Activated B cell treated with CpG ODN at 0.5 μM for 24 hours (primary cell): ENCODE results near the gene NCBP3. TPM values are rescaled to one million over a fixed set of nuclear protein-coding genes. Genes with fewer than 3 reads are reported as not detected.

Experiments
- ATAC-seq: fragments of 200-7000 bp; cut with Tn5 transposase; one replicate; pipeline ENCODE4 v1.10.0; 2021; ENCODE audit warnings: low read depth, mild to moderate bottlenecking, moderate library complexity
- CTCF ChIA-PET: fragments of 350-600 bp; sonication (Branson Sonifier 250); formaldehyde crosslinking; loops from one replicate; lab custom pipeline; 2021; ENCODE audit warnings: antibody characterized with exemption; lab: Charles Lee
- POLR2A ChIA-PET: fragments of 350-600 bp; sonication (Branson Sonifier 250); formaldehyde crosslinking; loops from one replicate; lab custom pipeline; 2021; ENCODE audit warnings: antibody characterized with exemption; lab: Charles Lee
- DNase-seq: peaks from one replicate; pipeline ENCODE4 v3.0.0; 2022
- H3K27ac Mint-ChIP-seq: one replicate; pipeline ENCODE4 v1.8.0; 2020; ENCODE audit warnings: mixed read lengths
- H3K27me3 Mint-ChIP-seq: one replicate; pipeline ENCODE4 v1.8.0; 2021; ENCODE audit warnings: mixed read lengths
- H3K36me3 Mint-ChIP-seq: one replicate; pipeline ENCODE4 v1.8.0; 2021; ENCODE audit warnings: low read depth, mixed read lengths
- H3K4me1 Mint-ChIP-seq: one replicate; pipeline ENCODE4 v1.8.0; 2021; ENCODE audit warnings: mixed read lengths
- H3K4me3 Mint-ChIP-seq: one replicate; pipeline ENCODE4 v1.8.0; 2020; ENCODE audit warnings: mild to moderate bottlenecking, mixed read lengths
- H3K9me3 Mint-ChIP-seq: one replicate; pipeline ENCODE4 v1.8.0; 2020; ENCODE audit warnings: mixed read lengths
- CTCF ChIP-seq: fragments of 200-600 bp; IDR thresholded peaks from one replicate; pipeline ENCODE4 v1.8.0; 2022; ENCODE audit warnings: antibody characterized with exemption, mild to moderate bottlenecking
- intact Hi-C: fragments of 100-400 bp; cut with micrococcal nuclease; formaldehyde crosslinking; loops from one replicate; pipeline ENCODE4 v1.15.1; 2024
- total RNA-seq: library from RNA; stranded (reverse); gene quantifications from 2 replicates; pipeline ENCODE4 v1.2.3, GENCODE V29; 2022

NCBP3 gene
- total RNA-seq, 1 donor from 2014 or later: 49.5 TPM

- DNase-seq: no peak
- intact Hi-C loops: no loop called here
- POLR2A ChIA-PET: interaction anchor here (0.9 to 2.7 kb wide), 6 partner anchors 11 to 44 kb away, joined by 3 to 13 read pairs (median 8); partner anchors contain the start of genes NCBP3 and P2RX1
- Mint-ChIP-seq H3K27me3 (no peaks in the 10 kb centered on the region), H3K27ac (no peak overlapping the region), H3K4me1 (peaks cover 57% of the 10 kb centered on the region), H3K9me3 (no peaks in the 10 kb centered on the region), H3K36me3 (no peaks in the 10 kb centered on the region), H3K4me3 (peak overlapping the region; percentile 75)
- CTCF ChIA-PET: interaction anchor here (2.0 to 2.8 kb wide), 2 partner anchors 27 to 45 kb away, joined by 4 to 7 read pairs; partner anchors contain the start of gene NCBP3
- no peak for TF ChIP-seq CTCF
- no peak for ATAC-seq
Measured at GRCh38 chr17:3890878-3891219, 44.8 kb upstream of the NCBP3 start.

- H3K36me3 Mint-ChIP-seq: no peaks in the 10 kb centered on the region
- H3K4me3 Mint-ChIP-seq: peak overlapping the region; percentile 38
- ChIA-PET POLR2A (interaction anchor here (0.5 to 2.7 kb wide), 10 partner anchors 10 to 253 kb away, joined by 3 to 13 read pairs (median 6); partner anchors contain the start of genes NCBP3 and P2RX1), CTCF (interaction anchor here (1.5 to 2.8 kb wide), 3 partner anchors 24 to 44 kb away, joined by 4 to 7 read pairs (median 4); partner anchors contain the start of gene NCBP3)
- H3K27ac Mint-ChIP-seq: no peak overlapping the region
- H3K9me3 Mint-ChIP-seq: no peaks in the 10 kb centered on the region
- peaks cover 57% of the 10 kb centered on the region for H3K4me1 Mint-ChIP-seq
- peak; percentile 54 for DNase-seq
- intact Hi-C loops: no loop called here
- H3K27me3 Mint-ChIP-seq: no peaks in the 10 kb centered on the region
- no peak for TF ChIP-seq CTCF
- peak; percentile 22 for ATAC-seq
Measured at GRCh38 chr17:3890082-3890877, 44.2 kb upstream of the NCBP3 start.

- POLR2A ChIA-PET: interaction anchor here (0.5 to 2.7 kb wide), 8 partner anchors 10 to 74 kb away, joined by 3 to 13 read pairs (median 6); partner anchors contain the start of genes NCBP3 and P2RX1
- intact Hi-C loops: no loop called here
- DNase-seq (no peak), ATAC-seq (no peak)
- Mint-ChIP-seq H3K4me3 (no peak overlapping the region), H3K9me3 (no peaks in the 10 kb centered on the region), H3K27me3 (no peaks in the 10 kb centered on the region), H3K4me1 (peaks cover 52% of the 10 kb centered on the region), H3K27ac (no peak overlapping the region), H3K36me3 (no peaks in the 10 kb centered on the region)
- CTCF ChIA-PET: interaction anchor here (1.5 to 2.8 kb wide), 3 partner anchors 25 to 43 kb away, joined by 4 to 7 read pairs (median 4); partner anchors contain the start of gene NCBP3
- TF ChIP-seq CTCF: no peak
Measured at GRCh38 chr17:3889325-3890012, 43.4 kb upstream of the NCBP3 start.

- Mint-ChIP-seq H3K27me3 (no peaks in the 10 kb centered on the region), H3K27ac (no peak overlapping the region), H3K4me1 (peaks cover 47% of the 10 kb centered on the region), H3K4me3 (no peak overlapping the region), H3K9me3 (no peaks in the 10 kb centered on the region), H3K36me3 (no peaks in the 10 kb centered on the region)
- DNase-seq: no peak
- POLR2A ChIA-PET: interaction anchor here (2.7 kb wide), 1 partner anchor 26 kb away, joined by 13 read pairs; no protein-coding TSS in a partner anchor
- CTCF ChIA-PET: no interaction called here
- TF ChIP-seq CTCF: no peak
- ATAC-seq: no peak
- intact Hi-C loops: no loop called here
Measured at GRCh38 chr17:3888343-3889171, 42.5 kb upstream of the NCBP3 start.
